Ovary (tissue), 9 donors: ENCODE measurements around the gene SLC25A31. TPM values are rescaled to one million over a fixed set of nuclear protein-coding genes. Genes with fewer than 3 reads are reported as not detected.

Source experiments
- DNase-seq, 5 donors: peaks; one replicate each; pipeline ENCODE4 v3.0.0-alpha.2; 2019 to 2020
- H3K27ac ChIP-seq, 2 donors: fragments of 200-600 bp; one replicate each; pipeline versions ENCODE4 v1.5.1 to v1.8.0; 2019 to 2022
- H3K27me3 ChIP-seq: fragments of 200-600 bp; one replicate; pipeline ENCODE4 v1.8.0; 2022
- H3K36me3 ChIP-seq: fragments of 200-600 bp; sonication (generic); one replicate; pipeline ENCODE4 v1.5.1; 2019
- H3K4me1 ChIP-seq: one replicate; pipeline ENCODE4 v1.8.1; 2013; ENCODE audit warnings: mild to moderate bottlenecking, moderate library complexity; ENCODE audit not compliant: insufficient read depth
- H3K4me3 ChIP-seq: fragments of 200-600 bp; sonication (generic); one replicate; pipeline ENCODE4 v1.5.1; 2017
- H3K9me3 ChIP-seq, 2 donors: fragments of 200-600 bp in 1 of 2; sonication (generic) in 1 of 2; one replicate each; pipeline versions ENCODE4 v1.5.1 to v1.8.1; 2013 to 2019; ENCODE audit warnings: mild to moderate bottlenecking in 1 of 2, moderate library complexity in 1 of 2
- EP300 ChIP-seq: sonication (generic); formaldehyde crosslinking; IDR thresholded peaks from one replicate; pipeline ENCODE4 v1.6.1; 2017; ENCODE audit warnings: antibody characterized with exemption
- POLR2A ChIP-seq: fragments of 450-650 bp; IDR thresholded peaks from one replicate; pipeline ENCODE4 v1.6.1; 2017; ENCODE audit warnings: antibody characterized with exemption, mild to moderate bottlenecking, moderate library complexity
- WGBS, 3 donors: extraction: QIAGEN DNeasy Blood & Tissue Kit in 1 of 3; methylation state at CpG; one replicate each; pipeline versions ENCODE4 v1.1.5 to v1.1.7; 2013 to 2017; 5-methylcytosine and 5-hydroxymethylcytosine counted together
- intact Hi-C, 4 donors: fragments of 100-400 bp; cut with DNase I; formaldehyde crosslinking; loops; one replicate each; pipeline versions ENCODE4 v1.11.0 to v1.15.1; 2022 to 2023
- polyA plus RNA-seq, 2 donors: library from polyadenylated mRNA; stranded (reverse); fragments of 200-250 nt in 1 of 2; fragments of 350-450 nt in 1 of 2; fragmentation: Illumina TruSeq in 1 of 2; extraction: RNeasy Lipid Tissue Mini Kit (QIAGEN cat#74804) in 1 of 2; gene quantifications; one replicate each; pipeline ENCODE4 v1.2.3, GENCODE V29; 2013 to 2014
- total RNA-seq, 7 donors: library from RNA; depleted of rRNA in 2 of 7; stranded (reverse); fragments of >200 nt in 2 of 7; fragmentation: NEBNext Ultra II Directional in 3 of 7; extraction: Animal tissue kit (Norgen Biotek cat#: 25700) in 3 of 7; gene quantifications; one replicate each; pipeline versions ENCODE4 v1.1.0 to v1.2.4, GENCODE V29; 2016 to 2023
- TF ChIP-seq, protein P1 (sequence below), 3 donors: fragments of 450-650 bp in 2 of 3; fragments of 200-600 bp in 1 of 3; IDR thresholded peaks; one replicate each; pipeline versions ENCODE4 v1.5.1 to v1.8.0; 2016 to 2022; ENCODE audit warnings: antibody characterized with exemption in 3 of 3, mild to moderate bottlenecking in 1 of 3
- donor health status: DM: no; HTN: no; CAD: no; lungs with moderate emphysema.
- donor health status: DM: no; HTN: no; CAD: no.
- donor health status: Bipolar disorder and iron deficiency.
- donor health status: DM: yes; HTN: yes; CAD: no.
- donor health status: DM: no; HTN: no; CAD: no.
- donor health status: DM: yes; HTN: yes; CAD: no.

SLC25A31 gene
- total and polyA plus RNA-seq, 9 donors: 0.12 TPM; not detected in 8

DNA sequence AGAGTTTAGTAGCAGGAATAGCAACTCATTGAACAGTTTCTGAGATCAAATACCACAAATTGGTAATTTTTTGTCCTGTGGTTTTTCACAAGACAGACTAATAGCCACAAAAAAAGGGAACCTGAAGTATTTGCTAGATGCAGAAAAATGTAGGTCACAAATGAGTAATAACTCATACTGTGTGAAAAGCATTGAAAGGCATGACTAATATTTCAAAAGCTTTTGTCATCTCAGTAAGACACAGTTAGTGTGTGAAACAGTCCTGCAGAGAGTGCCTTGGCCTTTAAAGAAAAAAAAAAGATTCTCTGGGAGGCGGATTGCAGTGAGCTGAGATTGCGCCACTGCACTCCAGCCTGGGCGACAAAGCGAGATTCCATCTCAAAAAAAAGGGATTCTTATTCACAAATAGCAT, 31.4 kb upstream of the SLC25A31 start:
- WGBS, 3 donors: 93 to 98% (median 95%) methylated on average over 4 of the region's 4 CpGs
- no peak overlapping the region for H3K27ac ChIP-seq

GRCh38 chr4:127708985-127709384, 21.2 kb upstream of the SLC25A31 start:
- H3K36me3 ChIP-seq: no peaks in the 10 kb centered on the region
- no peak overlapping the region for H3K27ac ChIP-seq
- intact Hi-C loops: no loop called here
- DNase-seq: peak in 2 of 5 donors; percentile 18 to 40
- H3K9me3 ChIP-seq: no peaks in the 10 kb centered on the region
- 19 to 31% (median 21%) methylated on average over 5 of the region's 5 CpGs for WGBS, 3 donors
- H3K4me3 ChIP-seq: no peak overlapping the region
- no peak for TF ChIP-seq EP300
- TF ChIP-seq POLR2A: no peak
- TF ChIP-seq, protein P1, sequence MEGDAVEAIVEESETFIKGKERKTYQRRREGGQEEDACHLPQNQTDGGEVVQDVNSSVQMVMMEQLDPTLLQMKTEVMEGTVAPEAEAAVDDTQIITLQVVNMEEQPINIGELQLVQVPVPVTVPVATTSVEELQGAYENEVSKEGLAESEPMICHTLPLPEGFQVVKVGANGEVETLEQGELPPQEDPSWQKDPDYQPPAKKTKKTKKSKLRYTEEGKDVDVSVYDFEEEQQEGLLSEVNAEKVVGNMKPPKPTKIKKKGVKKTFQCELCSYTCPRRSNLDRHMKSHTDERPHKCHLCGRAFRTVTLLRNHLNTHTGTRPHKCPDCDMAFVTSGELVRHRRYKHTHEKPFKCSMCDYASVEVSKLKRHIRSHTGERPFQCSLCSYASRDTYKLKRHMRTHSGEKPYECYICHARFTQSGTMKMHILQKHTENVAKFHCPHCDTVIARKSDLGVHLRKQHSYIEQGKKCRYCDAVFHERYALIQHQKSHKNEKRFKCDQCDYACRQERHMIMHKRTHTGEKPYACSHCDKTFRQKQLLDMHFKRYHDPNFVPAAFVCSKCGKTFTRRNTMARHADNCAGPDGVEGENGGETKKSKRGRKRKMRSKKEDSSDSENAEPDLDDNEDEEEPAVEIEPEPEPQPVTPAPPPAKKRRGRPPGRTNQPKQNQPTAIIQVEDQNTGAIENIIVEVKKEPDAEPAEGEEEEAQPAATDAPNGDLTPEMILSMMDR (IDR thresholded peaks at IDR 0.05): no peak
- no peaks in the 10 kb centered on the region for H3K27me3 ChIP-seq
- H3K4me1 ChIP-seq: no peaks in the 10 kb centered on the region

More for the DNA sequence above, 31.4 kb upstream of the SLC25A31 start:
- H3K9me3 ChIP-seq: no peaks in the 10 kb centered on the region
- intact Hi-C loops: no loop called here
- no peaks in the 10 kb centered on the region for H3K27me3 ChIP-seq
- TF ChIP-seq EP300 (no peak), POLR2A (no peak)
- TF ChIP-seq, protein P1 (IDR thresholded peaks at IDR 0.05): no peak
- no peaks in the 10 kb centered on the region for H3K4me1 ChIP-seq
- no peak for DNase-seq
- no peak overlapping the region for H3K4me3 ChIP-seq
- H3K36me3 ChIP-seq: no peaks in the 10 kb centered on the region

DNA sequence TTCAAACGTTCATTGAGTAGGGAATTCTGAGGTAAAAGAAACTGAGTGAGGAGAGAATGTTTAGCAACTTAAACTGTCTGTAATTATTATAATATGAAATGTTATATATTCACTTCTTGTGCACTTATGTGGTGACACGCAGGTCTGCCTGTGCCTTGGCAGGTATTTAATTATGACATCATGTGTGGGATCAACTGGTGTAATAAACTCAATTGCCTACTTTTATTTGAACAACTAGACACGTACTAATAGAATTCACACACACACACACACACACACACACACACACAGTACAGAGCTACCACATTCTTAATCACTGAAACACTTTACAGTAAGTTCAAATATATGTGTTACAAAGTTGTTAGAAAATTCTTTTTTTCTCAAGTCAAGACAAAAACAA, 20.7 kb upstream of the SLC25A31 start:
- H3K4me1 ChIP-seq: no peaks in the 10 kb centered on the region
- H3K27ac ChIP-seq: no peak overlapping the region
- H3K36me3 ChIP-seq: no peaks in the 10 kb centered on the region
- no peak overlapping the region for H3K4me3 ChIP-seq
- WGBS, 3 donors: 60 to 65% (median 63%) methylated on average over 3 of the region's 3 CpGs
- no peaks in the 10 kb centered on the region for H3K27me3 ChIP-seq
- H3K9me3 ChIP-seq: no peaks in the 10 kb centered on the region
- intact Hi-C loops: no loop called here
- TF ChIP-seq, protein P1 (IDR thresholded peaks at IDR 0.05): no peak
- TF ChIP-seq EP300 (no peak), POLR2A (no peak)
- DNase-seq: no peak

- H3K27me3 ChIP-seq: no peaks in the 10 kb centered on the region
- H3K4me3 ChIP-seq: no peak overlapping the region
- intact Hi-C loops: loop anchor here (5.0 kb wide), 2 partner anchors 119 to 124 kb away; no protein-coding TSS in a partner anchor
- H3K27ac ChIP-seq: no peak overlapping the region
- H3K36me3 ChIP-seq: no peaks in the 10 kb centered on the region
- H3K9me3 ChIP-seq: no peaks in the 10 kb centered on the region
- DNase-seq: no peak
- no peaks in the 10 kb centered on the region for H3K4me1 ChIP-seq
- no peak for TF ChIP-seq POLR2A
- no peak for TF ChIP-seq EP300
- TF ChIP-seq, protein P1 (IDR thresholded peaks at IDR 0.05): no peak
- WGBS, 3 donors: 96 to 97% (median 96%) methylated on average over 19 of the region's 19 CpGs
These were observed 1.2 kb downstream of the SLC25A31 start for GRCh38 chr4:127731406-127731805.
